ENCODE results near the gene OR2M2.

OR2M2 gene, protein sequence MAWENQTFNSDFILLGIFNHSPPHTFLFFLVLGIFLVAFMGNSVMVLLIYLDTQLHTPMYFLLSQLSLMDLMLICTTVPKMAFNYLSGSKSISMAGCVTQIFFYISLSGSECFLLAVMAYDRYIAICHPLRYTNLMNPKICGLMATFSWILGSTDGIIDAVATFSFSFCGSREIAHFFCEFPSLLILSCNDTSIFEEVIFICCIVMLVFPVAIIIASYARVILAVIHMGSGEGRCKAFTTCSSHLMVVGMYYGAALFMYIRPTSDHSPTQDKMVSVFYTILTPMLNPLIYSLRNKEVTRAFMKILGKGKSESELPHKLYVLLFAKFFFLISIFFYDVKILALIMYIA

DNA sequence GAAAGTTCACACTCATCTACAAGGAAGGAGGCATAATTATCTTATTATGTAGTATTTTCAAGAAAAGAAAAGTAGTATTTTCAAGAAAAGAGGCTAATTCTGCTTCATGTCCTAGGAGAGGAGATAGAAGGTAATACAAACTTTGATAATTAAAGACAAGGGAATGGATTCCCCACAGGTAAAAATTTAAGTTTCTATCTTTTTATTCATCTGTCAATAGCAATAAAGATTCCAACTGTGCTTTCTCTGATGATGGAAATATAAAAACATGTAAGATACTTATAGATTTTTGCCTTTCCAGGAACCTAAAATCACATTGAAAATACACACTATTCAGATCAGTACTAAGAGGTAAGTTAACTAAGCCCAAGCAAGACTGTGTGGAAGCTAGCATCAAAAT lies at the start of gene OR2M2:
Gene OR2M2, plus strand, starts transcription at position 301 of the 400 bp plus-strand sequence. CDS start 5,165 bp downstream, outside the sequence.
- Histone ChIP-seq H3K79me2 (ENCODE audit: low read length) (no peaks in the 10 kb centered on the region), H3K4me2 (ENCODE audit: low read length) (no peak within 1 kb of the TSS), H4K20me1 (ENCODE audit: insufficient read depth, low read length) (no peaks in the 10 kb centered on the region), H3K9me3 (ENCODE audit: insufficient read depth, low read length) (no peaks in the 10 kb centered on the region), H3K27ac (ENCODE audit: low read length) (no peak within 1 kb of the TSS), H3K4me3 (ENCODE audit: low read length) (no peak within 1 kb of the TSS), H2AFZ (ENCODE audit: low read depth, low read length) (no peak within 1 kb of the TSS), H3K36me3 (replicated peaks; ENCODE audit: low read depth, low read length) (no peaks in the 10 kb centered on the region), H3K27me3 (ENCODE audit: low read depth, low read length) (no peaks in the 10 kb centered on the region), H3K9ac (ENCODE audit: low read length) (no peak within 1 kb of the TSS), H3K4me1 (ENCODE audit: low read length) (no peaks in the 10 kb centered on the region)
- no peak for TF ChIP-seq EZH2phosphoT487 (IDR thresholded peaks at IDR 0.05; ENCODE audit: low read depth)
- TF ChIP-seq, protein P1, sequence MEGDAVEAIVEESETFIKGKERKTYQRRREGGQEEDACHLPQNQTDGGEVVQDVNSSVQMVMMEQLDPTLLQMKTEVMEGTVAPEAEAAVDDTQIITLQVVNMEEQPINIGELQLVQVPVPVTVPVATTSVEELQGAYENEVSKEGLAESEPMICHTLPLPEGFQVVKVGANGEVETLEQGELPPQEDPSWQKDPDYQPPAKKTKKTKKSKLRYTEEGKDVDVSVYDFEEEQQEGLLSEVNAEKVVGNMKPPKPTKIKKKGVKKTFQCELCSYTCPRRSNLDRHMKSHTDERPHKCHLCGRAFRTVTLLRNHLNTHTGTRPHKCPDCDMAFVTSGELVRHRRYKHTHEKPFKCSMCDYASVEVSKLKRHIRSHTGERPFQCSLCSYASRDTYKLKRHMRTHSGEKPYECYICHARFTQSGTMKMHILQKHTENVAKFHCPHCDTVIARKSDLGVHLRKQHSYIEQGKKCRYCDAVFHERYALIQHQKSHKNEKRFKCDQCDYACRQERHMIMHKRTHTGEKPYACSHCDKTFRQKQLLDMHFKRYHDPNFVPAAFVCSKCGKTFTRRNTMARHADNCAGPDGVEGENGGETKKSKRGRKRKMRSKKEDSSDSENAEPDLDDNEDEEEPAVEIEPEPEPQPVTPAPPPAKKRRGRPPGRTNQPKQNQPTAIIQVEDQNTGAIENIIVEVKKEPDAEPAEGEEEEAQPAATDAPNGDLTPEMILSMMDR (IDR thresholded peaks at IDR 0.05; ENCODE audit: low read depth, low read length) = no peak

DNA sequence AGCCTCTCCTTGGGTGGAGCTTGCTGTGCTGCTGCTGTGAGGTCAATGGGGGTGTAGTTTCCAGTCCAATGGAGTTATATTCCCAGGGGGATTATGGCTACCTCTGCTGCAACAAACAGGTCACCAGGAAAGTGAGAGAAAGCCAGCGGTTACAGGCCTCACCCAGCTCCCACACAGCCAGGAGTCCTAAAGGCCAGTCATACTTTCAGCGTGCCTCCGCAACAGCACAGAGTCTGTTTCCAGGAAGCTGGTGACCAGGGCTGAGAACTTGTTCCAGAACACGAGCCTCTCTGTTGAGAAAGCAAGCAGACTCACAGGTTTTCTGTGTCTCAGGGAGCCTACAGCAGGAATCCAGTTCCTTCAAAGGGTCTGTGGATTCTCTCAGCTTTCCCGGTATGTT lies 47.0 kb upstream of the OR2M2 start:
- Histone ChIP-seq H3K36me3 (replicated peaks; ENCODE audit: low read depth, low read length) (no peaks in the 10 kb centered on the region), H3K27me3 (ENCODE audit: low read depth, low read length) (no peaks in the 10 kb centered on the region), H3K79me2 (ENCODE audit: low read length) (no peaks in the 10 kb centered on the region), H3K9ac (ENCODE audit: low read length) (no peak overlapping the region), H4K20me1 (ENCODE audit: insufficient read depth, low read length) (no peaks in the 10 kb centered on the region), H3K27ac (ENCODE audit: low read length) (no peak overlapping the region), H3K4me2 (ENCODE audit: low read length) (no peak overlapping the region), H2AFZ (ENCODE audit: low read depth, low read length) (no peak overlapping the region), H3K9me3 (ENCODE audit: insufficient read depth, low read length) (no peaks in the 10 kb centered on the region), H3K4me1 (ENCODE audit: low read length) (no peaks in the 10 kb centered on the region), H3K4me3 (ENCODE audit: low read length) (no peak overlapping the region)
- no peak for TF ChIP-seq EZH2phosphoT487 (IDR thresholded peaks at IDR 0.05; ENCODE audit: low read depth)
- TF ChIP-seq, protein P1 (IDR thresholded peaks at IDR 0.05; ENCODE audit: low read depth, low read length) = no peak

DNA sequence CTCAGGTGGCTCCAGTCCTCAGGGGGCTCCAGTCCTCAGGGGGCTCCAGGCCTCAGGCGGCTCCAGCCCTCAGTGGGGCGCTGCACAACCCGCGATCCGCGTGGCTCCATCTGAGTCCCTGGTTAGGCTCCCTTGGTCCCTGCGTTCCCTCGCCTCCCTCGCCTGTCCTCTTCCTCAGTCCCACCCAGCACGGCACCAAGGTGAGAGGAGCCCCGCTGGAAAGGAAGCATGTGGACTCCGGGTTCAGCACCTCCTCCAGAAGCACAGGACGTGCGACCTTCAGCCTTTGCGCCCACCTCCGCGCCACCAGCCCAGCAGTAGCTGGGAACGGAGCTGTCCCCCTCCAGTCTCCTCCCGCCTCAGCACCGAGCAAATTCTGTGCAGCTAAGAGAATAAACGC lies 37.8 kb upstream of the OR2M2 start:
- no peak for TF ChIP-seq EZH2phosphoT487 (IDR thresholded peaks at IDR 0.05; ENCODE audit: low read depth)
- TF ChIP-seq, protein P1 (IDR thresholded peaks at IDR 0.05; ENCODE audit: low read depth, low read length) = no peak
- Histone ChIP-seq H3K9ac (ENCODE audit: low read length) (no peak overlapping the region), H3K9me3 (ENCODE audit: insufficient read depth, low read length) (no peaks in the 10 kb centered on the region)

DNA sequence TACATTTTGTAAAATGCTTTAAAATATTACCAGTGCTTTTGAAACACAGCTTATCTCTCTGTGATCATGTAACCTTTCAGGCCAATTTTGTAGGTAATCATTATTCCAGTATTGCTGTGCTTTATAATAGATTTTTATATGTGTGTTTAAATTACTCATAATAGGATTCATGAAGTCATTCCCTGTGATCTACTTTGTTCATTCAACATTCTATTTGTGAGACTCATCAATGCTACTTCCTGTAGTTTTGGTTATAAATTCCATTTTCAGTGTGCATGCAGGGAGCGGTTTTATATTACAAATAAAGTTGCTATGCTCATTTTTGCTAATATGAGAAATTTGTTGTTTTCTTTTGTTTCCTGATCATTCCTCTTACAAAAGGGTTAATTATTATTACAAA lies 33.8 kb upstream of the OR2M2 start:
- Histone ChIP-seq H3K27me3 (ENCODE audit: low read depth, low read length) (no peaks in the 10 kb centered on the region), H3K36me3 (replicated peaks; ENCODE audit: low read depth, low read length) (no peaks in the 10 kb centered on the region), H3K9ac (ENCODE audit: low read length) (no peak overlapping the region), H3K79me2 (ENCODE audit: low read length) (no peaks in the 10 kb centered on the region), H3K4me1 (ENCODE audit: low read length) (no peaks in the 10 kb centered on the region), H3K27ac (ENCODE audit: low read length) (no peak overlapping the region), H4K20me1 (ENCODE audit: insufficient read depth, low read length) (no peaks in the 10 kb centered on the region), H3K4me3 (ENCODE audit: low read length) (no peak overlapping the region), H3K4me2 (ENCODE audit: low read length) (no peak overlapping the region), H3K9me3 (ENCODE audit: insufficient read depth, low read length) (no peaks in the 10 kb centered on the region), H2AFZ (ENCODE audit: low read depth, low read length) (no peak overlapping the region)
- TF ChIP-seq, protein P1 (IDR thresholded peaks at IDR 0.05; ENCODE audit: low read depth, low read length) = no peak
- no peak for TF ChIP-seq EZH2phosphoT487 (IDR thresholded peaks at IDR 0.05; ENCODE audit: low read depth)

More for the DNA sequence above, 37.8 kb upstream of the OR2M2 start:
- Histone ChIP-seq H3K79me2 (ENCODE audit: low read length) (no peaks in the 10 kb centered on the region), H3K4me1 (ENCODE audit: low read length) (no peaks in the 10 kb centered on the region), H3K4me2 (ENCODE audit: low read length) (no peak overlapping the region), H3K27me3 (ENCODE audit: low read depth, low read length) (no peaks in the 10 kb centered on the region), H3K27ac (ENCODE audit: low read length) (no peak overlapping the region), H2AFZ (ENCODE audit: low read depth, low read length) (no peak overlapping the region), H3K36me3 (replicated peaks; ENCODE audit: low read depth, low read length) (no peaks in the 10 kb centered on the region), H3K4me3 (ENCODE audit: low read length) (no peak overlapping the region), H4K20me1 (ENCODE audit: insufficient read depth, low read length) (no peaks in the 10 kb centered on the region)
